GM19328 (cell line): Measurements from ENCODE around the gene SRBD1.

Source experiments
- ATAC-seq: cut with Tn5 transposase; IDR thresholded peaks from one replicate; pipeline ENCODE4 v1.9.1; 2021; ENCODE audit warnings: mild to moderate bottlenecking, moderate library complexity; ENCODE audit not compliant: unreplicated experiment

Gene SRBD1

DNA sequence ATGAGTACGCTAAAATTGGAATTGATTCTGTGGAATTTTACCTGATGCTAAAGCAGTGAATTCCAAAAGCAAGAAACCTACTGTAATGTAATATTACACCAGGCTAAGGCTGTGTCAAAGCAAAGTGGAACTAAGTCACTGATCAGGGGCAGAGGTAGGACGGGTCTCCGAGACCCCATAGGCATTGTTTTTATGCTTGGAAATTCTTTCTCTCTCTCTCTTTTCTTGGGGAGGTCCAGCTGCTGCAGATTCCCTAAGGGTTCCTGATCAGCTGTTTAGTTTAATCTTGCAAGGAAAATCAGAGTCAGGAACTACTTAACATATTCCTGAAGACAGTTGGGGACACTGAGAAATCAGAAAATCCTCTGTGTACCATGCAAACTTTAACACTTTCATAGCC is 220.2 kb downstream of the SRBD1 start:
- ATAC-seq, result no peak

DNA sequence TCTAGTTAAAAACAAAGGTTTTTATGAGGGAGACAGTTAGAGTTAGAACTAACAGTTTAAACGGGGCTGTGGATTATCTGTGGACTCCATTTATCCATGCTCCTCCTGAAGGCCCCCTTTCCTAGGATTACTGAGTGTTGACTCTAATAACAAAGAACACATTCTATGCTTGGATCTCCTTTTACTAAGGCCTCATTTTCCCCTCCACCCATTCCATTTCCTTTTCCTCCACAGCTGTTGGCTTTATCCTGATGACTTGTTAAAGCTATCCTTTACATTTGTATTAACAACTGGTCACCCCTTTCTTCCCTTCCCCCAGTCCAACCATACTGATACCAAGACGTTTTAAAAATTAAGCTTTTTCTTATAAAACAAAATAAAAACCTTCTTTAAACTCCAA is 220.6 kb downstream of the SRBD1 start:
- ATAC-seq, result no peak

DNA sequence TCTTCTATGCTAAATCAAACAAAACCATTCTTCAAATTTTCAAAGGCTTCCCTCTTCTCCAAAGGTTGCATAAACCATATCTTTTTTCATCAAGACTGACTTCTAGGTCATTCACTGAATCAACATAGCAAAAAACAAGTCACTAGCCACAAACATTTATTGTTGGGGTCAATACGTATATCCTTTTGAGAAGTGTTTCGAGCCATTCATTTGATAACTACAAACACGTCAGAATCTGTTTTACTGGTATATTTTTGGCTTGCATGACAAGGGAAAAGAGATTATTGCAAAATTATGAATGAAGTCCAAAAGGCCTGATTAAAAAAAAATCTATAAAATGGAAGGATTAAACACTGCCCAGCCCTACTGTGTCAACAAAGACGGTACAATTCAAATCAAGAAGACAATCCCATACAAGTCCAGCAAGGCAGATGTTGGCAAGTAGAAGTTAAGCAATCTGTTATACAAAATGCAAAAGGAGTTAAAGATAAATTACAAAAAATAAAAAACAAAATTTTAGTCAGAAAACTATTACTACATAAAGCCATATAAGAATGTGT is 222.4 kb downstream of the SRBD1 start:
- ATAC-seq, result no peak

DNA sequence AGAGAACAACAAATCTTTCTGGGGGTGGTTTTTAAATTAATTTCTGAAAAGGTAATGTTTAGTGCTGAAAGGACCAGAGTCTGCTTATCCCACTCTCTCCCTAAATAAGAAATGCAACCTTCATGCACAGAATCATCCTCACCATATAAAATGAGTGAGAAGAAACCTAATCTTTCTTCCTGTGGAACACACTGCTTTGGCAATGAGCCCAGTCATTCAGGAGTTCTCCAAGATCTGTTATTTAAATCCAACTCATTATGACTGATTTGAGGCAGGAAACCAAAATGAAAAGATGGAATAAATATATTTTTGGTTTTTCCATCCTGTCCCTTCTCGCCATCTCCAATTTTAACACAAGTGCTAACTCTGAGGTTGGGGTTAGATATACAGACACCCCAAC is 228.3 kb downstream of the SRBD1 start:
- no peak for ATAC-seq

DNA sequence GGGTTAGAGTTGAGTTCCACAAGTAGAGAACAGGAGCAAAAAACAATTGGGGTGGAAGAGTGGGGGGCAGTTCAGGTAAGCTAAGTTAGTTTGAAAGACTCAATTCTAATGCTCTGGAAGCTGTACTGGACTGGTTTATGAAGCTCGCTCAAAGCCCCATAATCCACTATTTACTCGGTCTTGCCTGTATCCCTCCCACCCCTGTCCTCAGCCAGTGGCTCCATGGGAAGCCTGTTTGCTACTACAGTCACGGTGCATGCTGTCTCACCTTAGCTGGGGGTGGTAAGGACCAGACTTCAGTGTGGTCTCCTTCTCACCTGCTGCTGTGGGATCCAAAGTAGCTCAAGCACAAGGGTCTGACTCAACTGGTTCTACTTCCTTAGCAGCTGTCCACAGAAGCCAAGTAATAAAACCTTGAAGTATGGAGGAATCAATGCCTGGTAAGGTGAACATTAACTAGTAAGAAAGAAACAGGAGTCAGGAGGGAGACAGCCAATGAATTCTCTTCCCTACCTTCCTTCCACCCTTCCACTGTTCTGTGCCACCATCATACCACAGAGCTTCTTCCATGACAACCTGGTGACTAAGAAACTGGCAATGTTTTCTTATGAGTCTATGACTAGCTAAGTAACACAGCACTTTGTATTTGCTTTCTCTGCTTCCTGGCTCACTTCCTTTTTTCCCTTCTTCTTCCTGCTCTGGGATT is 230.8 kb downstream of the SRBD1 start:
- ATAC-seq, result no peak

DNA sequence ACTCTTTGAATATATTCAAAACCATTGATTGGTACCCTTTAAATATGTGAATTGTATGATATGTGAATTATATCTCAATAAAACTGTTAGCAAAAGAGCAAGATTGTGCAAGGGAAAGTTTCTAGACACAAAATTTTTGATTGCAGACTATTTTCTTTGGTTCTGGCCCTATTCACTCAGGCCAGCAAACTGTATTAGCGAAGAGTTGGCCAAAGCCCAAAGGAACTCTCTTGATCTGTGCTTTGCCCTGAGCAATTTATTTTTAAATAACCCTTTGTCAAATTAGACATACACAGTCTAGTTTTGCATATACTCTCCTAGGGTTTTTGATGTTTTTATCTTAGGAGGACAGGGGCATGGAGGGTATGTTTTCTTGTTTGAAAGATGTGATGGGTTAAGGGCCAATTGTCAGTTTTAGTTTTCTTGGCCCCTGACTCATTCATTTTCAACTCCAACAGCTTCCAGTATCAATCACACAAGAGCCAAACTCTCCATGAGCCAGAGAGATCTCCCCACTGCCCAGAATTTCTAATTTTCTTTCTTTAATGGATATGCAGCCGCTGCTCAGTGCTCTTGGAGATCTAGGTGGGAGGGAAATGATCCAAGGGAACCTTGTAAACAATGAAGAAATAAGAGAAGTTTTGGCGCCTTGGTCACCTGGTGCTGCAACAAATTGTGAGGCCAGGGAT is 231.5 kb downstream of the SRBD1 start:
- no peak for ATAC-seq

DNA sequence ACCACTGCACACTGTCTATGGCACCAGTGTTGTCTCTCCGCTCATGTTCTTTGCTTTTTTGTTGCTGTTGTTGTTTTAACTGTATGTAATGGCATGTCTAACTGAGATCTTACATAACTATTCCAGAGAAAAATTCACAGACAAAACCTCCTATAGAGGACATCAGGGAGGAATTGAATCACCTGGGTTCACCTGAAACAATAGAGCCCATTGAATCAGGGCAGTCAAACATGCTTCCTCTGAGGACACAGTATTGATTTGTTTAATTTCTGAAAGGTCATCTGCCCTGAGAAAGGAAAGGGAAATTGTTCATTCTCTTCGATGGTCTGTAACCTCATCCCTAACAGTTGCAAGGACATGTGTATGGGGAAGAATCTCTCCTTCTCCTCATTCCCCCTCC is 237.5 kb downstream of the SRBD1 start:
- ATAC-seq, result no peak

DNA sequence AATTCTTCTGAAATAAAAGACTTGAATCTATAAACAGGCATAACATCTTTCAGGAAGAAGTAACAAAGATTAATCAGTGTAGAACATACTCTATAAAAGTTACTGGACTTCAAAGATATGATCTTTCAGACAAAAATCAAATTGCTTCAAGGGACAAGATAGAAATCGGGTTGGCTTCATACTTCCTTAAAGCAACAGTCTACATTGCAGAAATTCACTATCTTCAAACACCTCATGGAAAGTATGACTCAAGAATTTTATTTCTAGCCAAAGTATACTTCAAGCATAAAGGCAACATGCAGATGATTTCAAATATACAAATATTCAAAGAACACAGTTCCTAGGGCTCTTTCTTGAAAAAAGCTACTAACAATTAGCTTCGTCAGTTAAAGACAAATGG is 240.7 kb downstream of the SRBD1 start:
- no peak for ATAC-seq

DNA sequence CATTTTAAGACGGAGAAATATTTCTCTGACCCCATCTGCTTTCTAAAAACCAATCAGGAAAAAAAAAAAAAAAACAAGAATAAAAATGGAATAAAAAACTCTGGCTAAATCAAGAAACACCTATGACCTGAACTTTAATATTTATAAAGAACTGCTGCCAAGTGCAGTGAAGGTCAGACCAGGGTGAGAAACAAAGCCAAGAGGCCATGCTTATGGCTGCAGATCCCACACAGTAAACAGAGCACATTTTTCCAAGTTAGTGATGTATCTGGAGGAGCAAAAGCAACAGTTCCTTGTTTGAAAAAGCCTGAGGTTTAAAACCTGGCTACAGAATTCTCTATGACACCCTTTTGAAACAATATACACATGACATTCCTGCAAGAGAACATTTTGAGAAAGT is 242.3 kb downstream of the SRBD1 start:
- ATAC-seq, result no peak

DNA sequence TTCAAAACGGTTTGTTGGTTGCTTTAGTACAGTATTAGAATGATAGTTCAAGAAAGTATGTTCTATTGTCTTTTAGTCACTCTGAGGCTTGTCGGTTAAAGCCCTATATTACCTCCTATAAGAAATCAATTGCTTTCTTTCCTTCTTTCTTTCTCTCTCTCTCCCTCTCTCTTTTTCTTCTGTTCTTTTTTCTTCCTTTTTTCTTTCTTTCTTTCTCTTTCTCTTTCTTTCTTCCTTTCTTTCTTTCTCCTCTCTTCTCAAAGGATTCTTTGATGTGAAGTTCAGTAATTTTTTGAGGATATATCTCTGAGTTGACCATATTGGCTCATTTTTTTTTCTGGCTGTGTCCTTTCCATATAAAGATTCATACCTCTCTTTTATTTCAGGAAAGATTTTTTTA is 249.4 kb downstream of the SRBD1 start:
- no peak for ATAC-seq

DNA sequence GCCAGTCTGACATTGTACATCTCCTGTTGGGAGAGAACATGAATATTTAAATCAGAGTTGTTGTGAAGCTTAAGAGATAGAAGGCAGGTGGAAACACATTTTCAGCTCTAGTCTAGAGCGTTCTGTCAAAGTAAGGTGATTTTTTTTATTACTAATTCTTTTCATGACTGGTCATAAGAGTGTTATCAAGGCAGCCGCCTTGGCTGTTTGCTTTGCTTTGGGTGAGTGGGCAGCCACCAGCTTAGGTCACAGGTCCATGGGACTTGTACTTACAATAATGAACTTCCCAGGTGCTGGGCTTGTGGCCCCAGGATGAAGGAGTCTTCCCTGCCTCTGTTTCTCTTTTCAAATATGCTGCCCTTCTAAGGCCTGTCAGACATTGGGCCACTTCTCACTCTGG is 256.3 kb downstream of the SRBD1 start:
- ATAC-seq, result no peak

DNA sequence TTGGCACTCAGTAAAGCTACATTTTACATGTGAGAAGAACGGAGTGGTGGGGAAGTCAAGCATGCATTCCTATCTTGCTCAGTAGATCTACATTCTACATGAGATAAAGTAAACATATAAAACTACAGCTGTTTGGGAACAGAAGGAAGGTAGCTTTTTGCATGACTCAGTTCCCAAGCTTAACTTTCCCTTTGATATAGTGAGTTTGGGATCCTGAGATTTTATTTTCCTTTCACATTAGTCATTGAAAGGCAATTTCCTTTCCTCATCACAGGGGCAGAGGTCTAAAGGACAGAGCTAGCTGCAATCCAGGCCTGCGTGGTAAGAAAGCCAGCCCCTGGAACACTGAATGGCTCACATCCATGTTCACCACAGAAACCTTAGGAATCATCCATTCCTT is 257.2 kb downstream of the SRBD1 start:
- ATAC-seq, result no peak

DNA sequence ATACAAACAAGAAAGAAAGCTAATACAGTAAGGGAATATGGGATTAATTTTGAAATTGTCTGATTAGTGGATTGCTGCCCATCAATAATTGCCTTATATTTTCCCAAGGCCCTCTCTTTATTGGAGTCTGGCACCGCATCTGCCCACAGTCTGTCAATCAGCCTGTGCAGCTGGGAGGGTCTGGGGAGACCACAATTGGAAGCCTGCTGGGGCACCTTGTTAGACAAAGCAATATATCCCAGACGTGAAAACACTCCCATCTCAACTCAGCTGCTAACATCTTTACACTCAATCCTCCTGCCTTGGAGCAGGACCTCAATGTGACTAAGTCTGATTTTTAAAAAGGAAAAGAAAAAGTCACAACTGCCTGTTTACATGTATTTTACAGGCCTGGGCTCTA is 258.6 kb downstream of the SRBD1 start:
- ATAC-seq, result no peak

DNA sequence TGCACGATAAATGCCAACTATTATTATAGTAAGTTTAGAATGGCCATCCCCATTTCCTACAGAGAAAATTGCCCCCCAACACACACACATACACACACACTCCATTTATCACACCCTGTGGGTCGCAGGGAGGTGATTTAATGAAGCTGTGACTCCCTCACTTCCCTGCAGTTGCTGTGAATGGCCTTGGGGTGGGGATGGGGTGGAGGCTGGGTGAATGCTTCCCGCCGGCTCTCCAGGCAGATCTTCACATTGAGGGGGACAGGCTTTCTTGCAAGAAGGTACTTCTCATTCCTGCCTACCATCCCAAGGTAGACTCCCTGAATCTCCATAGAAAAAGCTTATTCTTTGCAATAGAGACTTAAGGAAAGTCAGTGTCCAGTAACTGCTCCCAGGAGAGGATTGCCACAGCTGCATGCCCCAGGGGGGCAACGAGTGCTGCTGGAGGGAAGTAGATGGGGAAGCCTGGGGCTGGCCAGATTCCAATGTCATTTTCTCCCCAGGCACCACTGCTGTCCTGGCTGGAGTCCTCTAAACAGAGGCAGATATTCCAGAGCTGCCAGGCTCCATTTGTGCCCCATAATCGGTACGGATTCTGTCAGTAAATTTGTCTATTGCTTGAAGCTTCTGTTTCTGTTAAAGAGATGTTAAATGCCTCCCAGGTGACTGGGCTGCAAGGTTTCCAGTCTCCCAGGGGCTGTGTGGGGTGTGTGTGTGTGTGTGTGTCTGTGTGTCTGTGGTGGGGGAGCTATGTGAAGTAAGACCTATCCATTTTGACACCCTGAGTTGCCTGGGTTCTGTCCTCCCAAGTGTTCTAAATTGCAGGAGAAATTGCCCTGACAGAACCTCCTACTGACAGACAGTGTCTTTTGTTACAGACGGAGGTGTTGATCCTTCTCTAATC is 265.5 kb downstream of the SRBD1 start:
- no peak for ATAC-seq

DNA sequence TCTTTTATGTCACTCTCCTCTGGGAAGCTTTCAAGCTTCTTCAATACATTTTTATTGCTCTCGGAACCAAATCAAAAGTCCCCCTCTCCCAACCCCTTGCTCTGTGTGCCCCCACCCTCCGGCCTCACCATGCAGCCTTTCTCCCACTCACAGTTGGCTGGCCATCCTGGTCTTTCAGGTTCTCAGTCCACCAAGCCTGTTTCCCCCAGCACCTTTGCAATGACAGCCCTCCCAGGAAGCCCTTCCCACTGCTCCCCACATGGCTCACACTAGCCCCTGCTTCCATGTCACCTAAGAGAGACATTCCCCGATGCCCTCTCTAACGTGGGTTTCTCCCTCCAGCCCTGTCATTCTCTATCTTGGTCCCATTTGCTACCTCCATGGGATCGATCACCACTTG is 266.6 kb downstream of the SRBD1 start:
- no peak for ATAC-seq

DNA sequence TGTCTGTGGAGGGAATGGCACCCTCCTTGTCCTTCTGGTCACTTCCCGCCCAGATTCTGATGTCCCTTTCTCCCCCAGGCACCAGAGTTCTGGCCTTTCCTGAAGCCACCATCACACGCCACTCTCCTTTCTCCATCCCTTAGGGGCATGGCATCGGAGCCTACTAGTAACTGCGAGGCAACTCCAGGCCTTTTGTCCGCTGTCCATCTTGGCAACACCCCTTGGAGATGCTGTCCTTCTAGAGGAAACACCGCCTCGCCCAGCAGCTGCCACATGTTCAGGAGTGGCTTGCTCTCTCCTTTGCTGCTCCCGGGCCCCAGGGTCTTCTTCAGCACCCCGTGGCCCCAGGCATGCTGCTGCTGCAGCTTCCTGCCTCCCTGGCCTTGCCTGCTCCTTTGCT is 267.0 kb downstream of the SRBD1 start:
- no peak for ATAC-seq

DNA sequence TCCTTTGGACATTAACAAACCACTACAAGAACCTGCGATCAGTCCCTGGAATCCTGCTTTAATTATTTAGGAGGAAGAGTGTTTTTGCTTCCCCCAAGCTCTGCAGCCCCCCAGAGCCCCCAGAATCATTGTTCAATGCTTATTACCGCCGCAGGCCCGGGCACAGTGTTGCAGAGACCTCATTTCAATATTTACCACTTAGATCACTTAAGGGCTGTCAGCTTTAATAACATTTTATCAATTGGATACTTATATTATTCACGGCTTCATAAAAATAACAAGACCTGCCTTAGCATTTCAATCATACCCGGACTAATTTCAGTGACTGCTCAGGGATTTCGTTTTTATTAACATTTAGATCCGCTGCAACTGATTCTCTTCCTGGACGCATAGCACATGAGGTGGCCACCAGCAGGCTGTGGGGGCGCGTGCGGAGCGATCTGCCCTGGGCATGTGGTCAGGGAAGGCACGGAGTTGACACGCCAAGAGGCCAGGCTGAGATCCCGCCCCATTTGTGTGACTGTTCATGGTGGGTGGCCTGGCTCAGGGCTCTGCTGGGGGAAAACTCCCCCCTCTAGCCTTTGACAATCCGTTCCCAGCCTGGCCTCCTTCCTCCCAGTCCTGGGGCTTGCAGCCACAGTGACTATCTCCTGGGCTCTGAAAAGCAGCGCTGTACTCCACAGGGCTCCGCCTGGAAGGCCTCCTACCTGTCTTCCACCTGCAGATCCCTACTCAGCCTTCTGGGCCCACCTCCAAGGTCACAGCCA is 267.6 kb downstream of the SRBD1 start:
- no peak for ATAC-seq

DNA sequence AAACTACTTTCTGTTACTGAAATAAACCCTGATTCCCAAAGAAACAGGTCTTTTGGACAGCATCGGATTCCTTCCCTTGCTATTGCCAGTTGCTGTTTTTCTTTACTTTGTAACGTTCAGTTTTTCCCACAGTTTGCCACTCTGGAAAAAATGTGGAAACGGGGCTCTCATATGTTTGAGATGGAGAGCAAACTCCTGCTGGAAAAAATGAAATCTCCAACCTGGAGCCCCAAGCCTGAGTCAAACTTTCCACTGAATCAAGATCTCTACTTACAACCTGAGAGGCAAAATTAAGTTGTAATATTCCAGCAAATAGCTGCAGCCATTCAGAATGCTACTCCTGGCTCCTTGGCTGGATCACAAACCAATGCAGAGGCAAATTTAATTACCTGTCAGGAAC is 270.7 kb downstream of the SRBD1 start:
- ATAC-seq, result no peak

DNA sequence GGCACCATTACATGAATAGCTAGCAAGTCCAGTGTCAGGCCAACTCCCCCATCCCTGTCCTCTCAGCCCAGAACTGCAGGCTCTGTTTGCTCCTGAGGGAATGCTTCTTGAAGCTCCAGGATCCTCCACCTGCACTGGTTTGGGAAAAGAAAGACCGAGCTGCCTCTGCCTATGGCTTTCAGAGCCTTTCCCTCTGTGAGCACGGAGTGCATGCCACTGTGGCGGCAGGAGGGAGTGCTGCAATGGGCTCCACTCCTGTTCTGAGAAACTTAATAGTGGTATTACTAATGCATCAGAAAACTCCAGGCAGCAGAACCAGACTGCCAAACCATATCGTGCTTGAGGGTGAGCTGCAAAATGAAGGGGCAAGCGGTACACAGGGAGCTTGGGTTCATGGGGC is 271.8 kb downstream of the SRBD1 start:
- ATAC-seq, result no peak
